Kidney (tissue), 14 donors: ENCODE results near the gene GLUD1. TPM values are rescaled to one million over a fixed set of nuclear protein-coding genes. Genes with fewer than 3 reads are reported as not detected.
A peak's percentile ranks its signal among the peaks of the same experiment; 100 is the strongest.

Source experiments
- DNase-seq, 5 donors: peaks; one replicate each; pipeline ENCODE4 v3.0.0-alpha.2; 2013 to 2020
- FAIRE-seq: peaks from 2 replicates; lab custom pipeline; 2012; peaks lifted over from hg19 to GRCh38; lab: Jason Lieb, UNC
- H3K27ac ChIP-seq, 2 donors: one replicate each; pipeline ENCODE4 v1.7.0; 2013; ENCODE audit warnings: low read depth in 2 of 2, low read length in 2 of 2, inconsistent platforms in 1 of 2
- H3K27me3 ChIP-seq: one replicate; pipeline ENCODE4 v1.7.1; 2013; ENCODE audit warnings: low read length, inconsistent platforms; ENCODE audit not compliant: control insufficient read depth, insufficient read depth
- H3K36me3 ChIP-seq, 3 donors: one replicate each; pipeline versions ENCODE4 v1.7.0 to v1.7.1; 2013; ENCODE audit warnings: low read length in 3 of 3, control low read depth in 1 of 3, inconsistent platforms in 1 of 3; ENCODE audit not compliant: insufficient read depth in 3 of 3, control insufficient read depth in 2 of 3
- H3K4me1 ChIP-seq, 3 donors: one replicate each; pipeline versions ENCODE4 v1.7.0 to v1.7.1; 2013; ENCODE audit warnings: low read length in 3 of 3, inconsistent platforms in 1 of 3, low read depth in 1 of 3; ENCODE audit not compliant: control insufficient read depth in 2 of 3, insufficient read depth in 2 of 3
- H3K4me3 ChIP-seq, 3 donors: one replicate each; pipeline versions ENCODE4 v1.7.0 to v1.8.1; 2013; ENCODE audit warnings: low read length in 3 of 3, control low read depth in 1 of 3, inconsistent platforms in 1 of 3
- H3K9ac ChIP-seq, 3 donors: one replicate each; pipeline versions ENCODE4 v1.7.0 to v1.7.1; 2013; ENCODE audit warnings: low read length in 3 of 3, control low read depth in 1 of 3, inconsistent platforms in 1 of 3
- H3K9me3 ChIP-seq, 3 donors: one replicate each; pipeline versions ENCODE4 v1.7.0 to v1.7.1; 2013; ENCODE audit warnings: low read length in 3 of 3, control low read depth in 1 of 3, inconsistent platforms in 1 of 3; ENCODE audit not compliant: control insufficient read depth in 2 of 3, insufficient read depth in 1 of 3
- intact Hi-C: fragments of 100-400 bp; cut with DNase I; formaldehyde crosslinking; loops from one replicate; pipeline ENCODE4 v1.11.1; 2022
- polyA plus RNA-seq: library from polyadenylated mRNA; stranded (reverse); fragments of 350-450 nt; fragmentation: Illumina TruSeq; extraction: RNeasy Lipid Tissue Mini Kit (QIAGEN cat#74804); gene quantifications from one replicate; pipeline ENCODE4 v1.2.3, GENCODE V29; 2014; ENCODE audit warnings: low read depth, low replicate concordance; ENCODE audit not compliant: insufficient read depth
- total RNA-seq: library from RNA; stranded (reverse); fragmentation: NEBNext Ultra II Directional; extraction: Animal tissue kit (Norgen Biotek cat#: 25700); gene quantifications from one replicate; pipeline ENCODE4 v1.2.1, GENCODE V29; 2021
- TF ChIP-seq, protein P1 (sequence below): IDR thresholded peaks from 3 replicates; pipeline ENCODE4 v1.5.1; 2012; ENCODE audit warnings: mild to moderate bottlenecking, moderate library complexity, borderline replicate concordance; ENCODE audit not compliant: insufficient read depth; ENCODE audit errors: extremely low read depth
- donor health status: control.
- donor health status: control.
- donor health status: control.
- donor health status: control.
- donor health status: control.
- donor health status: DM: yes; HTN: yes; CAD: no.
- donor health status: Normal renal cell carcinoma (clear cell type).

Gene GLUD1
- total and polyA plus RNA-seq, 2 donors from 2014 or later, result 162 to 346 TPM

- Histone ChIP-seq H3K9me3 (no peaks in the 10 kb centered on the region), H3K4me3 (peak overlapping the region; percentile 79 to 95 (median 83)), H3K9ac (peak overlapping the region; percentile 62 to 91 (median 68)), H3K27ac (peak overlapping the region; percentile 81 to 92), H3K36me3 (no peaks in the 10 kb centered on the region), H3K27me3 (no peaks in the 10 kb centered on the region), H3K4me1 (peaks cover 4 to 23% (median 11%) of the 10 kb centered on the region in 3 donors)
- TF ChIP-seq, protein P1, sequence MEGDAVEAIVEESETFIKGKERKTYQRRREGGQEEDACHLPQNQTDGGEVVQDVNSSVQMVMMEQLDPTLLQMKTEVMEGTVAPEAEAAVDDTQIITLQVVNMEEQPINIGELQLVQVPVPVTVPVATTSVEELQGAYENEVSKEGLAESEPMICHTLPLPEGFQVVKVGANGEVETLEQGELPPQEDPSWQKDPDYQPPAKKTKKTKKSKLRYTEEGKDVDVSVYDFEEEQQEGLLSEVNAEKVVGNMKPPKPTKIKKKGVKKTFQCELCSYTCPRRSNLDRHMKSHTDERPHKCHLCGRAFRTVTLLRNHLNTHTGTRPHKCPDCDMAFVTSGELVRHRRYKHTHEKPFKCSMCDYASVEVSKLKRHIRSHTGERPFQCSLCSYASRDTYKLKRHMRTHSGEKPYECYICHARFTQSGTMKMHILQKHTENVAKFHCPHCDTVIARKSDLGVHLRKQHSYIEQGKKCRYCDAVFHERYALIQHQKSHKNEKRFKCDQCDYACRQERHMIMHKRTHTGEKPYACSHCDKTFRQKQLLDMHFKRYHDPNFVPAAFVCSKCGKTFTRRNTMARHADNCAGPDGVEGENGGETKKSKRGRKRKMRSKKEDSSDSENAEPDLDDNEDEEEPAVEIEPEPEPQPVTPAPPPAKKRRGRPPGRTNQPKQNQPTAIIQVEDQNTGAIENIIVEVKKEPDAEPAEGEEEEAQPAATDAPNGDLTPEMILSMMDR, result no peak
- intact Hi-C loops, result no loop called here
- peak; percentile 65 to 89 (median 74) for DNase-seq
- FAIRE-seq, result no peak
Measured at GRCh38 chr10:87093632-87094372, 841 bp downstream of the GLUD1 start.

- Histone ChIP-seq H3K9ac (peak overlapping the region; percentile 56 to 68 (median 62)), H3K4me3 (peak overlapping the region; percentile 79 to 95 (median 83)), H3K36me3 (no peaks in the 10 kb centered on the region), H3K27me3 (no peaks in the 10 kb centered on the region), H3K4me1 (peaks cover 4 to 23% (median 11%) of the 10 kb centered on the region in 3 donors), H3K27ac (peak overlapping the region; percentile 66 to 81), H3K9me3 (no peaks in the 10 kb centered on the region)
- TF ChIP-seq, protein P1, result no peak
- DNase-seq (peak in 4 of 5 donors; percentile 30 to 70 (median 54)), FAIRE-seq (peak; percentile 49)
- intact Hi-C loops, result no loop called here
Measured at GRCh38 chr10:87092861-87093631, 1.6 kb downstream of the GLUD1 start.

GRCh38 chr10:87092376-87092860 is 2.2 kb downstream of the GLUD1 start:
- H3K4me3 ChIP-seq, result peak overlapping the region; percentile 79 to 95 (median 83)
- FAIRE-seq, result no peak
- peak in 3 of 5 donors; percentile 20 to 63 (median 50) for DNase-seq
- intact Hi-C loops, result no loop called here
- H3K9ac ChIP-seq, result peak overlapping the region; percentile 38 to 68 (median 62)
- H3K9me3 ChIP-seq, result no peaks in the 10 kb centered on the region
- TF ChIP-seq, protein P1, result no peak
- H3K4me1 ChIP-seq, result peaks cover 4 to 23% (median 11%) of the 10 kb centered on the region in 3 donors
- H3K27me3 ChIP-seq, result no peaks in the 10 kb centered on the region
- no peaks in the 10 kb centered on the region for H3K36me3 ChIP-seq
- peak overlapping the region; percentile 66 to 81 for H3K27ac ChIP-seq
